ENCODE data around the gene C14orf93.

- TF ChIP-seq CTCF (conservative IDR thresholded peaks at IDR 0.05; ENCODE audit: low read length) (no peak), EZH2phosphoT487 (IDR thresholded peaks at IDR 0.05; ENCODE audit: borderline replicate concordance) (no peak)
Measured at GRCh38 chr14:23000860-23001259, 9.1 kb downstream of the C14orf93 start.
